HepG2 (cell line): ENCODE measurements around the gene SNAP47.

Experiments used
- KLF9 ChIP-seq: IDR thresholded peaks from 2 replicates; pipeline ENCODE4 v1.6.1; 2016; ENCODE audit warnings: low read depth
- NAIF1 ChIP-seq: sonication (generic); formaldehyde crosslinking; IDR thresholded peaks from 2 replicates; pipeline ENCODE4 v1.5.0; 2020; ENCODE audit warnings: mild to moderate bottlenecking, missing genetic modification reagents, borderline replicate concordance
- PBX3 ChIP-seq: sonication (generic); formaldehyde crosslinking; IDR thresholded peaks from 2 replicates; pipeline ENCODE4 v1.8.1; 2023; ENCODE audit warnings: missing genetic modification reagents, inconsistent platforms, borderline replicate concordance
- YY1 ChIP-seq: IDR thresholded peaks from 2 replicates; pipeline ENCODE4 v1.6.1; 2011; ENCODE audit warnings: low read length, low read depth, moderate library complexity, mild to moderate bottlenecking; ENCODE audit not compliant: insufficient read depth, insufficient replicate concordance
- ZFP1 ChIP-seq: IDR thresholded peaks from 2 replicates; pipeline ENCODE4 v1.6.1; 2016

DNA sequence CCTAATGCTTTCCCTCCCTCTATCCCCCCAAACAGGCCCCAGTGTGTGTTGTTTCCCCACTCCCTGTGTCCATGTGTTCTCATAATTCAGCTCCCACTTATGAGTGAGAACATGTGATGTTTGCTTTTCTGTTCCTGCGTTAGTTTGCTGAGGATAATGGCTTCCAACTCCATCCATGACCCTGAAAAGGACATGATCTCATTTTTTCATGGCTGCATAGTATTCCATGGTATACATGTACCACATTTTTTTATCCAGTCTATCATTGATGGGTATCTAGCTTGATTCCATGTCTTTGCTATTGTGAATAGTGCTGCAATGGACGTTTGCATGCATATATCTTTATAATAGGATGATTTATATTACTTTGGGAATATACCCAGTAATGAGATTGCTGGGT, 89.0 kb downstream of the SNAP47 start:
- TF ChIP-seq ZFP1 = no peak
- TF ChIP-seq YY1 = no peak
- TF ChIP-seq KLF9 (CRISPR knock-in tag) = no peak
- TF ChIP-seq PBX3 = no peak
- TF ChIP-seq NAIF1 (CRISPR knock-in tag) = no peak
